HG03520 (cell line): Measurements from ENCODE around the gene PCTP.

Experiments used
- ATAC-seq: cut with Tn5 transposase; IDR thresholded peaks from one replicate; pipeline ENCODE4 v1.9.1; 2021; ENCODE audit warnings: mild to moderate bottlenecking, moderate library complexity; ENCODE audit not compliant: unreplicated experiment

PCTP gene

DNA sequence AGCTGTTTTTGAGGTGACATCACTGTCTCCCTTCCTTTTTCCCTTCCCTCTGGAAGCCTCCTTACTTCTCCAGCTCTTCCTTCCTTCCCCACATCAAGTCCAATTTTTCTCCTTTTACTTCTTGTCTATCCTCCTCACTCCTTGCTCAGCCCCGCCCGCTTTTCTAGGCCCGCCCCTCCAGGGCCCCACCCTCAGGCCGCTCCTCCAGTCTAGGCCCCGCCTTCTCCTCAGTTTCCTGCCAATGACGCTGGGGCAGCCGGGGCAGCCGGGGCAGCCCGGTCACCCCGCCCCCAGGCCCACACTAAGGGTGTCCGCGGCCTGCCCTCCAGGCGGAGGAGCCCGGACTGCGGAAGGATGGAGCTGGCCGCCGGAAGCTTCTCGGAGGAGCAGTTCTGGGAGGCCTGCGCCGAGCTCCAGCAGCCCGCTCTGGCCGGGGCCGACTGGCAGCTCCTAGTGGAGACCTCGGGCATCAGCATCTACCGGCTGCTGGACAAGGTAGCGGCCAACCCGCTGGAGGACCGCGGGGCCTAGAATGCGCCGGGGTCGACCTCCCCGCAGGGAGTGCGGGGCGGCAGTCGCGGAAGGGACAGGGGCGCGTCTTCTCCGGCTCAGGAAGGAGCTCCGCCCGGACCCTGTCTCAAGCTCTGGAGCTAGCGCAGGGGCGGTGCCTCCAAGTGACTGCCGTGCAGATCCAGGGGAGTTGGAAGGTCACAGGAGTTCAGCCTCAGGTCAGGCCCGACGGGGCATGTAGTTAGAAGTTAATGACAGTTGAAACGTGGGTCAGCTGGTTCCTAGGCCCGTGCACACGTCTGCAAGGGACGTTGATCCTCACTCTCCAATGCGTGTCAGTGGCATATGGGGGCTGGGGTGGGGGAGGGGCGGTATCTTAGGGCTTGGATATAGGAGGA is at the start of gene PCTP:
TSS of gene PCTP (plus strand) at position 302 of the 908 bp plus-strand sequence. CDS start at position 355, 53 bp downstream.
- peak; percentile 98 for ATAC-seq

DNA sequence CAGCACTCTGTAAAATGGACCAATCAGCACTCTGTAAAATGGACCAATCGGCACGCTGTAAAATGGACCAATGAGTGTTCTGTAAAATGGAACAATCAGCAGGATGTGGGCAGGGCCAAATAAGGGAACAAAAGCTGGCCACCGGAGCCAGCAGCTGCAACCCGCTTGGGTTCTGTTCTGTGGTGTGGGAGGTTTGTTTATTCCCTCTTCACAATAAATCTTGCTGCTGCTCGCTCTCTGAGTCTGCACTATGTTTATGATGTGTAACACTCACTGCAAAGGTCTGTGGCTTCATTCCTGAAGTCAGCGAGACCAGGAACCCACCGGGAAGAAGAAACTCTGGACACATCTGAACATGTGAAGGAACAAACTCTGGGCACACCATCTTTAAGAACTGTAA is 48.7 kb upstream of the PCTP start:
- no peak for ATAC-seq

DNA sequence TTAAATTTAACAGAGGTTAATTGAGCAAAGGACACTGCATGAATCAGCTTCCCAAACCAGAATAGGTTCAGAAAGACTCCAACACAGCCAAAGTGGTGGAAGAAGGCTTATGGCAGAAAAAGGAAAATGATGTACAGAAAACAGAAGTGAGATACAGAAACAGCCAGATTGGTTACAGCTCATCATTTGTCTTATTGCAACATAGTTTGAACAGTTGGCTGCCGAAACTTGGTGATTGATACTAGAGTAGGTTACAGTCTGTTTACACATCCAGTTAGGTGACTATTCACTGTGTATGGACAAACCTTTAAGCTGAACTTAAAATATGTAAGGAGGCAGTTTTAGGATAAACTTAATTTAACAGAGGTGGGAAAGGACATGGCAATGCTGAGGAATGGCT is 46.5 kb upstream of the PCTP start:
- ATAC-seq, result no peak

DNA sequence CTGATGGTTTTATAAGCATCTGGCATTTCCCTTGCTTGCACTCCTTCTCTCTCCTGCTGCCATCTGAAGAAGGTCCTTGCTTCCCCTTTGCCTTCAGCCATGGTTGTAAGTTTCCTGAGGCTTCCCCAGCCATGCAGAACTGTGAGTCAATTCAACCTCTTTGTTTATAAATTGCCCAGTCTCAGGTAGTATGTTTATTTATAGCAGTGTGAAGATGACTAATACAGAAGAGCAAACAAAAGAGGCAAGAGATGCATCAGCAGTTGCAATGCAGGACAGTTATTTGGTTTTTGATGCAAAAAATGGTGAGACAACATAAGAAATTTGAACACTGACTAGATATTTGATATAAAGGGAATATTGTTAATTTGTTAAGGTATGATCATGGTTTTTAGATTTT is 45.0 kb upstream of the PCTP start:
- peak; percentile 75 for ATAC-seq

DNA sequence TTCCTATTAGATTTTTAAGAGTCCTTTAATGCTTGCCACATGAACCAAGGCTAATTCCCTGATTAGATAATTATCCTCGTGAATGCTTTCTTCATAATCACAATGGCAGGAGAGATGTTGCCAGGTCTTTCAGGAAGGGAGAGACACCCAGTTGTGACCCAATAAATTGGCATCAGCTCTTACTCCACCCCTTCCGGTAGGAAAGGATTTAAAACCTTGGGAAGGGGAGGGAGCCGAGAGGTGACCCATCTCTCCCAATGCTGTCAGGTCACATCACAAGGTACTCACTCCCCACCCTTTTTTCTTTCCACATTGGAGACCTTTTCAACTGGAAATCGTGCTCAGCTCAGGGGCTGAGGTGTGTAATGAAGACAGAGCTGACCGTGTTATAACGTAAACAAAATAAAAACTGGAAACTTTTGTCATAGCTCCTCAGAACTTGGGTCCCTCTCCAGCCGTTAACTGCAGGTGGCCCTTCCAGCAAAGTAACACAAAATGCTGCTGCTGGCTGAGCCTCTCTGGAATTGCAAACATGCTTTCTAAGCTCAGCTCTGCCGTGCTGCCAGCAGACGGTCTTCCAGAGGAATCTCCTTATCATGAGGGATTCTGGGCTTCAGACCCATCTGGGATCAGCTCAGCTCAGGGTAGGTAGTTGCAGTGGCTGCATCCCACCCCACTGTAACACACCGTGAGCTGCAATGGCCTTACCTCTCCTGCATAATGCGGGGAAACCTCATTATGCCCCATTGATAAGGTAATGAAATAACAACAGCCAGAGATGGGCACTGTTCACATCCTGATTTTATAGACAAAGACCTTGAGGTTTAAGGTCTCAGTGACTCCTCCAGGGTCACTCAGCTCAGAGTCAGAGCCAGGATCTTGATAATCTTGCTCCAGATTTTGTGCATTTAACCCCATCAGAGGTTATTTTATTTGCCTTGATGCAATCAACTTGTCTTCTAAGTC is 43.8 kb upstream of the PCTP start:
- ATAC-seq, result no peak

DNA sequence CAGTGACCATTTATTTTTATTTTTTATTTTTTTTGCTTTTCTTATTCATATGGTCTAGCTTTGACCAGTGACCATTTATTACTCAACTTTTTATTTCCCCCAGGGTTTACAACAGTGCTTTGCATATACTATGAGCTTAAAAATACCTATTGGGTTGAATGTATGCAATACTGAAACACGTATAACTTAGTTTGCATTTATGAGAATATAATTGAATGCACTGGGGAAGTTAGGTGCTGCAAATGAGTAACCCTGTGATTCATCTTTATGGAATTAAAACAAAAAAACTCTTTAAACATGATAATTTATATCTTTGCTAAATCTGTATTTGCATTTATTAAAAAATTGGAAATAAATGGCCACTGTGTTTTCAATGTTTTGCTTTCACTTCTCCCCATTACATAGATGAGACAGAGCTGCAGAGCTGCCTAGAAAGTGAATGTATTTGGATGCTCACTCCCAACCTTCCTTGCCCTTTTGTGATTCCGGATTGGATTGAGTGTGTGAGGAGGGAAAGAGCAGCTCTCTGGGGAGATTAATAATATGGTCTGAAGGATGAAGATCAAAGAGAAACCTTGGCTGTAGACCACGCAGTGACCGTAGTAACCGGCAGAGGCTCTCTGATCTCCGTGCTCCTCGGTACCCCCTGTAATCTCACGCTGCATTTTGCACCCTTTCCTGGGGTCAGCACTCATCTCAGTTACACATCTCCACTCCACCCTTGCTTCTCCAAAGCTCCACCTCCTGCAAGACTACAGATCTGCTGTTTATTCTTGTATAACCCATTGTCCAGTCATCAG is 42.5 kb upstream of the PCTP start:
- no peak for ATAC-seq

DNA sequence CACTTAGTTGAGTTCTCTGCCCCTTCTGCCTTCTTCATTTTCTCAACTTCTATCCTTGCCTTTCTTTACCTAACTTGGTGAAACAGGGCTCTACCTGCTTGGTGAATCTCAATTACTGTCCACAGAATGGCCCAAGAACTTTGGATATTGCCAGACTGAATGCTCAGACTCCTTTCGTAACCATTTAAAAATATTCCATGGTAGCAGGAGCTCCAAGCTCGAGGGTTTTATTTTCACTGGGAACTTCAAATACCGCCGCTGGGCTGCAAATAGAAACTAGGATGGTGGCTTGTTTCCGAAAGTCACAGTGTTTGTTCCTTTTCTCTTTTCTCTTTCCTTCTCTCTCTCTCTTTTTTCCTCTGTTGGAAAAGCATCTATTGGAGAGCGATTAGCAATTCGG is 41.4 kb upstream of the PCTP start:
- ATAC-seq, result no peak

DNA sequence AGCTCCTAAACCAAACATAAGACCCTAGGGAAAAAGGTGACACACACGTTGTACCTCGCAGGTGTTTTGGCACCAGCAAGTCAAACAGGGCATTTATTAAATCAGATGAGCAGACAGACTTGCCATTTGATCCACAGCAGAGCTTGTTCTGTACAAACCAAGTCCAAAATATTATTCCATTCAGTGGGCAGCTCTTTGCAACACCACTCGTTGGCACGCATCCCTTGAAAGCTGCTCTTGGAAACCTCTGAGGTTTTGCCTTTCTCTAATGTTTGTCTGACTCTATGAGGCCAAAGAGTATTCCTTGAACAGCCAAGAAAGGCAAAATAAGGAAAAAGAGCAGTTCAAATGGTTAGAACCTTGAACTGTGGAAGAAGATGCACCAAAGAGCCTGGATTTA is 40.9 kb upstream of the PCTP start:
- no peak for ATAC-seq

DNA sequence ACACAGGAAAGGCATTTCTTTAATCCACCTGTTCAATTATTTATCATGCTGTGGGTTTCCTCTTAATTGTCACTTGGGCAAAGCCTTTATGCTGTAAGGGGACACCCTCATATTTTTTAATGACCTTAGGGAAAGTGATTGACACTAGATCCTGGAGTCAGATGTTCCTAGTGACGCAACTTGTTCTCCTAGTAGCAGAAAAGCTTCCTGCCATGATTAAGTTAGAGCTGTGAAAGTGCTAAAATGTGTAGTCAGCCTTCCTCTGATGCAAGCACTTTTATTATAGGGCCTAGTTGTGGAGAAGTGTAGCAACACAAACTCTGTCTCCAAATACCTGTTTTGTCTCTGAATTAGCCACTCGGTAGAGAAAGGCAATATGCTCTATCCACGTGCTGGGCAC is 40.4 kb upstream of the PCTP start:
- ATAC-seq, result no peak

DNA sequence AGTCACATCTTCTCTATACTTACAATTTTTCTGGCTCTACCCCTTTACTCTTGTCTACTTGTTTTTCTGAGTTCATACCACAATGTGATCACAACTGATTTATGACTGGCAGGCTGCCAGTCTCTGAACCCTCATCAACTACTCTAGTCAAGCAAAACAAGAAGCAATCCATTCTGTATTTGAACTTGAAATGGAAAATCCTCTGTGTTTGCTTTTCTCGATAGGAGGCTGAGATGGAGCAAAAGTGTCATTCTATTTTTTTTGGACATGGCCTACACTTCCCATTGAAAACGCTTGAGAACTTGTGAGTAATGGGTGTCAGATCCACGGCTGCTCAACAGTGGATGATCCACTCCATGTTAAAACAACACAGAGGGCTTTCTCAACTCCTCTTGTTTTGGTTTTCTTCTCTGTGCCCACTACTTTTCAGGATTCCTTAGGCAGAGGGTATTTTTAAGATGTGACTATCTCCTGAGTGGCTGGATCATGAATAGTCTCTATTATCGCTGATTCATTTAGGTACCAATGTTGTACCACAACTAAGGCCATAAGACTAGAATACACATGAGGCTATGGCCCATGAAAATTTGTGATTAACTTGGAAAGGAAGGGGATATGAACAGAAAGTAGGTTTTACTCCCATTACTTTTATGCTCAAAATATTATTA is 39.9 kb upstream of the PCTP start:
- ATAC-seq, result no peak

DNA sequence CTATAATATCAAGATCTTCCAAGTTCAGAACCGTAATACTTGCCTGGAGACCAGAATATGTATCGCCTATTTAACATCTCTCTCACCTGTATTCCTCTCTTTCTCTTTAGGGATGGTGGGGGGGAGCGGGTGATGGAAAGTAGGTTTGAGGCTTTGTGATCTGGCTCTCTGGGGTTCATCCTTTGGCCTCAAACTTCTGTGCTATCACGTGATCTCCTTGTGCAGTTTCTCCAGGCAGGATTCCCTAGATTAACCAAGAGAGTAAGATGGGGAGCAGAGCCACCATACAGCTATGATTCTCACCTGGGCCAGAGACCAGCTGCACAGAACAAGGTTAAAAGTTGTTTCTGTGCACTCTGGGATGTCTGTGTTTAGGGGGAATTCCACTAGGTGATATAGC is 33.4 kb upstream of the PCTP start:
- no peak for ATAC-seq

DNA sequence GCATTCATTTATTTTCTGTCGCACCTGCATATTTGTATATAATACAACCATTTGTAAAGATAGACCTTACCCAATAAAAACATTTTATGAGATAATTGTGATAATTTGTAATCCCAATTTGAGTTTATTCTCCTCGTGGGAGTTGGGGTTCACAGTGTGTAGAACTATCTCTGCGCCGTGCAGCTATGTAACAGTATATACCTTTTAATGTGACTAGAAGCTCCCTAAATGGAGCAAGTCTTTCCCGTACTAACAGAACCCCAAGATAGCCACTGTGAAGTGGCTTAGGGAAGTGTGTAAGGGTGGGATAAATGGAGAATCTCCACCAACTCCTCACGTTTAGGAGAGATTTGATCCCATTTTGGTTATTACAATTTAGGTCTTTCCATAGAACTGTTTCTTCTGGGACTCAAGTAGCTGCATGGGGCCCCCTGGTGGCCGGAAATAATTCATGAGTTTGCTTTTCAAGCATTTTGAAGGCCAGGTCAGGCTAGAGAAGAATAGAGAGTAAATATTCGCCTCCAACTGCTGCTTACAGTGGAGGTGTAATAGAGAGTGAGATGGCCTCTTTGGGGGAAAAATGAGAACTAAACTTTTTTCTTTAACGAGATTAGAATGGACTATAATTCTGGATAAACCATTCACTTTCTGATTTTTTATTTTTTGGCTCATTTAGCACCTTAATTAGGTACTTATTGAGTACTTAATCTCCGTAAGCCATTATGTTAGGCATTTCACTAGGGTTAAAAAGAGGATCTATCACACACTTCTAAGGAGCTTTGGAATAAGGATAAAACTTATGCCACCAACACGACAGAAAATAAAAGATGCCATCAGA is 32.7 kb upstream of the PCTP start:
- peak; percentile 61 for ATAC-seq

DNA sequence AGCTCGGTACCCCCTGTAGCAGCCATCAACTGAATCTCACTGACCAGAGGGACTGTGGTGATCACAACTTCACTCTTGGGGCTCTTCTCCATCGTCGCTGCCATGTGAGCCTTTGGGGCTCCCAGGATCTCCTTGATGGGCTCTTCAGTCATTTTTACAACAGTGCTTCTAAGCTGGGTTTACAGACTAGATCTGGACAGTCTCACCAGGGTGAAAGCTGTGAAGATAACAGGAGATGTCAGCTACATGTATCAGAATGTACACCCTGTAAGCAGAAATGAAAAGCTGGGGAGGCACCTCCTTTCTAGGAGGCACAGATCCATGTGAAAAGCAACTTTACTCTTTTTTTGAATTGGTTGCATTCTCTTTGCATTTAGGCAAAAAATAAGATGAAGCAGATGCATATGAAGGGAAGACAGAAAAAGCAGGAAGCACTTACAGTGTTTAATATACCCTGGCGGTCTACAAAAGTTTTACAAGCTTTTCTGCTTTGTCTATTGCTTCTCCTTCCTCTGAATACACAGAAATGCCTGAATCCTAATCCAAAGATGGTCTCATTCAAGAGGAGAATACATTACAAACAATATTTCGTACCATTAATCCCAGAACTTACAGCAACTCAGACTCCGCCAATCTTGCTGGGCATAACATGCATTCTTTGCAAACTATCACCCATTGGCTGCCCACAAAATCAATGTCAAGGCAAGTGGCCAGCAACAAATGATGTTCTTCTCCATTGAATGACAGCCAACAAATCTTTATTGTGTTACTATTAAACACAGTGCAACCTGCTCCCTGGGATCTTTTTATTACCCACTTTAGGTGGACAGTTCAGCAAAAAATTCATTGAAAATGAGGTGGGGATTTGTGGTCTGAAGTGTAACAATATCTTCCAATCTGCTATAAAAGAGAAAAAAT is 29.7 kb upstream of the PCTP start:
- no peak for ATAC-seq

DNA sequence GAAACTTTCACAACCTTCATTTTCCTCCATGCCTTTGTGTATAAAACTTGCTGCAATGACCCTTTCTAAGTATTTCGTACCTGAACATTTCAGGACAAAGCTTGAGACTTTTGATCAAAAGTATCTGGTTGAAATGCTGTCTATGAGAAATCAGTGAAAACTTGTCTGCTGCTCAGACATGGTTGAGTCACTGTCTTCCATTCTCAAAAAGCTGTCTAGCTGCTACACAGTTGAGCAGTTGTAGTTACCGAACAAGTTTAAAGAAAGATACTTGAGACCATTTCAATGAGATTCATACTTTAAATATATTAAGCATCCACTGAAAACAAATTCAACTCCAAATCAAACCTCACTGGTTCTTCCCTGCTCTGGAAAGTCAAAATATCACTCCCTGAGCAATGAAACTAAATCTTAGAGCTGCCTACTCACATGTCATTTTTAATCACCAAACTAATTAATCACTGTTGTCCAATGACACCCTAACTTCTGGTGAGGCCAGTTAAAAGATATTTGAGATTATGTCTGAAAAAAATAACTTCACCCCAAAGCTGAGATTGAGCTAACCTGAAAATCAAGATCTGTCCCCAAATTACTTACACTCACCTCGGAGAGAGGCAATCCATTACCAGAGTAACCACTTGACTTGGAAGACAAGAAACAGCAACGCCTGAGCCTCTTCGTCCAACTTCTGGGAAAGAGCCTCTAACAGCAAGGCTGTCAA is 28.7 kb upstream of the PCTP start:
- ATAC-seq, result no peak

DNA sequence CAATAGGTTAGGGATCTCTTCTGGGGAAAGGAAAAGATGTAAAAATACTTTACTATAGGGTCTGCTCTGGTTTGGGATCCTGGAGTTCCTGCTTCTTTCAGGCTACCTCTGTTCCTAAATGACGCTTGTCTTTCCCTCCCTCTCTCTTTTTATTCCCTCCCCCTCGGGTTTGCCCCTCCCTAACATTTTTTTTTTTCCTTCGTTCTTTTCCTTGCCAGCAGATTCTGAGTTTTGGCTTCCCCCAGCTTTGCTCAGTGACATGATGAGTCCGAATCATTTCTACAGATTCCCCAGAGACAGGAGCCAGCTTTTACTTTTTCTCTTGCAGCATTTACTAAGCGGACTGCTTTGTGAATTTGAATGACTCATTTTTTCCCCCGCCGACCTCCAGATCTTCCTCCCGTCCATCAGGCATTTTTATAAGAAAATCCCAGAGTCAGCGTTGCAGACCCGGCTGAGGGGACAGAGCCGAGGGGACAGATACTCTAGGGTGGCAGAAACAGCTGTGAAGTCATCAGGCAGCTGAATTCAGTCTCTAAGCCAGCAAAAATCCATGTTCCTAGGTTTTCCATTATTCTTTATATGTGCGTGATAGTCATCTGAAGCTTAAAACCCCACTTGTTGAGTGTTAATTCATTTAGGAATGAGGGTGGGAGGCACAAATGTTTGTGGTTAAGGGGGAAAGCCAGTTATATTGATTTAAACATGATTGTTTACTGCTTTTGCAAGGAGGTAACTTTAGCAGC is 27.9 kb upstream of the PCTP start, which contains the start of gene TMEM100:
TSS of gene TMEM100 (minus strand) at position 123 of the 746 bp plus-strand sequence. CDS start 1,794 bp downstream, outside the sequence.
- no peak for ATAC-seq

DNA sequence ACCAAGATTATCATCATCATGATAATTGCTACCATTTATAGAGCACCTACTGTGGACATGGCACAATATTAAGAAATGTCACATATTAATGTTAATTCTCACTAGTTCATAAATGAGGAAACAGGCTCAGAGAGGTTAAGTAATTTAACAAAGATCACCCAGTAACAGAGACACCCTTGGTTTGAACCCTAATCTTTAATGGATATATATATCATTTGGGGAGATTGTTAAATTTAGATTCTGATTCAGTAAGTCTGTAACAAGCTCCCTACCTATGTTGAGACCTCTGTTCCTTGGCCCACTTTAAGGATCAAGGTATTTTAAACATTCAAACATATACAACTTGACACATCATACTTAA is 27.4 kb upstream of the PCTP start:
- no peak for ATAC-seq

DNA sequence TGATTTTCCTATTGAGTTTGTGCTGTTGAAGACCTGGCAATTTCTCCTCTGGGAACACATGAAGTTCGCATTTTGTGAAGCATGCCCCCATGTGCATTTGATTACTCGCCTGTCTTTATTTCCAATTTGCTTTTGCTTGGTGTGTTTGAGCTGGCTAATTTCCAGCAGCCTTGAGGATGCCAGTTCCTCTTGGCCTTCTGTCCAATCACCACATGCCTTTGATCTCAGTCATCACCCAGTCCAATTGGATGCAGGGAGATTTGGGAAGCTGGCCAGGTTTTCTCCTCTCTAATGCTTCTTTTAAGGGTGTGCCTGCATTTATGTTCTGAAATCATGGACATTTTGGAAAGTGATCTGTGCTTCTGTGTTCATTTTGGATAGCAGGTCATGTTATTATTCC is 24.4 kb upstream of the PCTP start:
- ATAC-seq, result no peak
